Tibial artery (tissue), 4 donors: ENCODE data around the gene CD8B.
"Not testable (repeated sequence)": the region's sequence is repeated elsewhere in the genome, so short reads cannot be mapped to it uniquely, and the experiment has no call there.

Experiments
- DNase-seq, 2 donors: peaks; one replicate each; pipeline ENCODE4 v3.0.0-alpha.2; 2019
- H3K27ac ChIP-seq, 2 donors: fragments of 200-600 bp; sonication (generic) in 1 of 2; 1 replicate in 1 of 2; 2 replicates in 1 of 2; pipeline ENCODE4 v1.5.1; 2018 to 2019; ENCODE audit warnings: mild to moderate bottlenecking in 1 of 2
- H3K27me3 ChIP-seq, 2 donors: fragments of 200-600 bp; sonication (generic) in 1 of 2; one replicate each; pipeline versions ENCODE4 v1.5.1 to v1.6.0; 2016 to 2019
- H3K36me3 ChIP-seq, 3 donors: fragments of 200-600 bp; sonication (generic) in 2 of 3; one replicate each; pipeline ENCODE4 v1.5.1; 2016 to 2019; ENCODE audit warnings: mild to moderate bottlenecking in 2 of 3
- H3K4me1 ChIP-seq, 4 donors: fragments of 200-600 bp; sonication (generic) in 2 of 4; 1 replicate in 3 of 4; 2 replicates in 1 of 4; pipeline ENCODE4 v1.5.1; 2016 to 2019
- H3K4me3 ChIP-seq, 2 donors: fragments of 200-600 bp; sonication (generic) in 1 of 2; 1 replicate in 1 of 2; 2 replicates in 1 of 2; pipeline ENCODE4 v1.5.1; 2018 to 2019; ENCODE audit warnings: mild to moderate bottlenecking in 2 of 2
- H3K9me3 ChIP-seq, 3 donors: fragments of 200-600 bp; sonication (generic) in 1 of 3; one replicate each; pipeline ENCODE4 v1.5.1; 2016 to 2019
- intact Hi-C: fragments of 100-400 bp; cut with DNase I; formaldehyde crosslinking; loops from one replicate; pipeline ENCODE4 v1.15.0; 2023; ENCODE audit warnings: low total_unique reads

The CD8B gene

GRCh38 chr2:86861628-86862379, at the start of gene CD8B:
Gene CD8B (minus strand): TSS chr2:86861886. CDS start chr2:86861865, 21 bp downstream.
- H3K36me3 ChIP-seq, H3K4me3 ChIP-seq, H3K9me3 ChIP-seq, H3K27ac ChIP-seq, H3K27me3 ChIP-seq, H3K4me1 ChIP-seq, DNase-seq, intact Hi-C loops: not testable (repeated sequence)

GRCh38 chr2:86905868-86906267, 44.2 kb upstream of the CD8B start:
- intact Hi-C loops, H3K36me3 ChIP-seq, H3K27ac ChIP-seq, H3K4me3 ChIP-seq, H3K4me1 ChIP-seq, H3K27me3 ChIP-seq, DNase-seq, H3K9me3 ChIP-seq: not testable (repeated sequence)

- DNase-seq, H3K4me1 ChIP-seq, H3K27me3 ChIP-seq, H3K36me3 ChIP-seq, H3K27ac ChIP-seq, H3K4me3 ChIP-seq, H3K9me3 ChIP-seq, intact Hi-C loops: not testable (repeated sequence)
These were observed 39.0 kb upstream of the CD8B start for GRCh38 chr2:86900687-86901086.

DNA sequence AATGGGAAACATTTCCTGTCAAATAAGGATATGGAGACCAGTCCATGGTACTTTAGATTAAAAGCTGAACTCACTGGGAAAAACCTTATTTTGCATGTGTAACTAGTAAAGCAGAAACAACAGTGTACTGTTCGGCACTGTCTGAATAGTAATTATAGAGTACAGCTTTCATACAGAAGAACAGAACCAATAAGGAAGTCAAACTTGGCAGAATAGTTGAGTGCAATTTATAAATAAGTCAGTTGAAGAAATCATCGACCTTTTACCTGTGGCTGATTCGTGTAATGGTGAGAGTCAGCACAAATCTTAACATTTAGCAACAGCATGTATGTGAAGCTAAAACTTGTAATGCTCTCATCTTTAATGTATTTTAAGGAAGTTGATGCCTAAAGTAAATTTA, 24.3 kb upstream of the CD8B start:
- H3K9me3 ChIP-seq, H3K36me3 ChIP-seq, H3K27me3 ChIP-seq, H3K27ac ChIP-seq, DNase-seq, H3K4me3 ChIP-seq, H3K4me1 ChIP-seq, intact Hi-C loops: not testable (repeated sequence)

GRCh38 chr2:86882865-86883264, 21.2 kb upstream of the CD8B start:
- H3K27ac ChIP-seq, DNase-seq, H3K4me1 ChIP-seq, H3K9me3 ChIP-seq, H3K4me3 ChIP-seq, intact Hi-C loops, H3K27me3 ChIP-seq, H3K36me3 ChIP-seq: not testable (repeated sequence)

GRCh38 chr2:86882118-86882665, 20.5 kb upstream of the CD8B start:
- H3K4me1 ChIP-seq, H3K27me3 ChIP-seq, H3K9me3 ChIP-seq, H3K27ac ChIP-seq, H3K36me3 ChIP-seq, intact Hi-C loops, DNase-seq, H3K4me3 ChIP-seq: not testable (repeated sequence)

- H3K4me3 ChIP-seq, H3K4me1 ChIP-seq, H3K36me3 ChIP-seq, H3K27me3 ChIP-seq, intact Hi-C loops, DNase-seq, H3K9me3 ChIP-seq, H3K27ac ChIP-seq: not testable (repeated sequence)
These were observed 17.3 kb upstream of the CD8B start for GRCh38 chr2:86878986-86879385.

DNA sequence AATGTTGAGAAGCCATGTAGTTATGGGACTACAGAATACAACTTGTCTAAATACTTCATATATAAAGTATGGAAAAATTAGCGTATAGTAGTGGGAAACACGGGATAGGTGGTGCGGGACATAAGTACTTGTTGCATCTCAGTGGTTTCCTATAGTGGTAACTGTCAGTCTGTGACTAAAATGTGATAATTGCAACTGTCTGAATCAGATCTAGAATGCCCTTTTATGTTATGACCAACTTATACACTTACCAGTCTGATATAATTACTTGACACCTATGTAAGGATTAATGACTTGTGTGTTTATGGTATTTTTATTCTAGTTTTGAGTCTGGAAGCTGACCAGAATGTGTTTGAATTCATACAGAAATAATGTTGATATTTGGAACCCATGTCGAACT, 9.3 kb upstream of the CD8B start:
- intact Hi-C loops: not testable (repeated sequence)

DNA sequence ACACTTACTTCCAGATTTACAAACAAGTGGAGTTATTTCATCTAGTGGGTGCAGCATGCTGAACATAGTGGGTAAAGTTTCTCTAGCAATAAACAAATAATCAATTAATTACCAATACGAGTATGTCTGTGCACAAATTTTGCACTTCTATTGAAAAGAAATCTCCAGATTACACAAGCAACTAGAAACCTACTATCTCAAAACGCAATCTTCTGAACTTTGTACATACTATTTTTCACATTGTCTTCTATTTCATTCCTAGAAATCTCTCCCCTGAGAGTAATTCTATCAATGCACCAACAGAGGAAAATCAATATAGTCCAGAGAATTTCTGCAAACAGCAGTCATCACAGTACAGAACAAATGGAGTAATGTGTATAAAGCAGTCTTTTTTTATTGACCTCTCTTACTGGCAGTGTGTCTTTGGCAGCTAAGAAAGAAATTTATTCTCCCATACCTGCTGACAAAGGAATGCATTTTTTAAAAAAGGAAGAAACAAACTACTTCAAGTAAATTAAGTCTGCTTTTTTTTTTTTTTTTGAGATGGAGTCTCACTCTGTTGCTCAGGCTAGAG, 7.3 kb upstream of the CD8B start:
- H3K4me1 ChIP-seq, H3K4me3 ChIP-seq, DNase-seq, H3K27me3 ChIP-seq, H3K9me3 ChIP-seq, H3K27ac ChIP-seq, H3K36me3 ChIP-seq, intact Hi-C loops: not testable (repeated sequence)

More for the DNA sequence above, 9.3 kb upstream of the CD8B start:
- H3K9me3 ChIP-seq, H3K4me3 ChIP-seq, DNase-seq, H3K27me3 ChIP-seq, H3K27ac ChIP-seq, H3K4me1 ChIP-seq, H3K36me3 ChIP-seq: not testable (repeated sequence)

DNA sequence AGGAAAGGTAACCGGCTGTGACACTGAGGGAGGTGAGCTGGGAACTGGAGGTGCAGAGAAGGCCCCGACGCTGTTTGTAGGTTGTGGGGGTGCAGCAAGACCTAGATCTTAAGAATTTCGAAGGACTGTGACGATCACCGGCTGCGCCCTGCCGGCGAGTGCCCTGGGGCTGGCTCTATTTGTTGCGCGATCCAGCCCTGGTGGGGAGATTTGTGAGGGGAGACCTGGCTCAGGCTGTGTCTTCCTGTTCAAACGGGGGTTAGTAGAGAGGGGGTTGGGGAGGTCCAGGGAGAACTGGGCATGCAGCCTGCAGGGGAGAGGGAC, 656 bp upstream of the CD8B start:
- H3K27ac ChIP-seq, H3K4me1 ChIP-seq, DNase-seq, H3K9me3 ChIP-seq, H3K4me3 ChIP-seq, intact Hi-C loops, H3K36me3 ChIP-seq, H3K27me3 ChIP-seq: not testable (repeated sequence)

DNA sequence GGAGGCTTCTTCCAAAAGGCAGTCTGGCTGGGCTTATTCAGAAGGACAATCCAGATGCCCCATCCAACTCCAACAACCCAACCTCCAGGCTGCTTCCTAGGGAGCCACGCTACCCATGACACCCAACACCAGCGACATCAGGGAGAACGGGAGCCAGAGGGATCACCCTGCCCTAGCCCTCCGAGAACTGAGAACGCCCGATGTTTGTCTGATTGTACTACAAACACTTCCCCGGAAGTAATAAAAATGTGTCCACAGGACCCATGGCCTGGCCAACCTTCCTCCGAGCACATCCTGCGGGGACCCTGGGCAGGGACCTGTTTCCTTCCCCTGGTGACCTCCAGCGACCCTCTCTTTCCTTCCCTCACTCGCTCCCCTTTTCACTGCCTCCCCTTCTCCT, 511 bp downstream of the CD8B start:
- H3K4me3 ChIP-seq, intact Hi-C loops: not testable (repeated sequence)

GRCh38 chr2:86860573-86860972, 1.1 kb downstream of the CD8B start:
- H3K36me3 ChIP-seq, H3K4me1 ChIP-seq, H3K9me3 ChIP-seq, DNase-seq, intact Hi-C loops, H3K27me3 ChIP-seq, H3K27ac ChIP-seq, H3K4me3 ChIP-seq: not testable (repeated sequence)

More for the DNA sequence above, 511 bp downstream of the CD8B start:
- H3K27ac ChIP-seq, H3K27me3 ChIP-seq, H3K4me1 ChIP-seq, DNase-seq, H3K36me3 ChIP-seq, H3K9me3 ChIP-seq: not testable (repeated sequence)

DNA sequence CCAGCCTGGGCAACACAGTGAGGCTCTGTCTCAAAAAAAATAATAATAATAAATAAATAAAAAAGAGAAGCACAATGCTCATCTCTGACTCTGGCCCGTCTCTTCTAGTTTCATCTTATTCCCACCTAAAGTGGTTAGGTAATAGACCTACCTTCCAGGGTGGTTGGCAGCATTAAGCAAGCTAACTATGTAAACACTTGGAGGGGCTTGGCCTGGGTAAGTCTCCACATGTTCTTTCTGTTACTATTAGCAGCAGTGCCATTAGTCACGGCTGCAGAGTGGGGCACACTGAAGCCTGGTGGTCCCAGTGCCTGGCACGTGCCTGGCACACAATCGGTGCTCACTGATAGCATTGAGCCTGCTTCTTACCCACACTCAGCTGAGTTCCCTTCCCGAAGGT, 4.0 kb downstream of the CD8B start:
- H3K27me3 ChIP-seq, H3K9me3 ChIP-seq, intact Hi-C loops, H3K4me3 ChIP-seq, H3K4me1 ChIP-seq, DNase-seq, H3K27ac ChIP-seq, H3K36me3 ChIP-seq: not testable (repeated sequence)

DNA sequence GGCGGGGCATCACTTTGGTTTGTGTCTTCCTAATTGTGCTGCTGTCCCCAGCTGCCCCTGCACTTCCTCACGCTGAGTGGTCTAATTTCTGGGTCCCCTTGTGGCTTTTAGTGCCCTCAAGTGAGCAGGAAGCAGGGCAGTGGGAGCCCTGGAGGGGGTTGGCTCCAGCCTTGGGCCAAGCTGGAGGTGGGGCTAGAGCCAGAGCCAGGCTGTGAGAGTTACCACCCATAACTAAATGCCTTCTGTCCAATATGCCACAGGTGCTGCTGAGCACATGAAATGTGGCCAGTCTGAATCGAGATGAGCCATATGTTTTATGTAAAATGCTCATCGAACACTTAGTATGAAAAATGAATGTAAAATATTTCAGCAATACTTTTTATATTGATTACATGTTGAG, 5.2 kb downstream of the CD8B start:
- intact Hi-C loops, H3K4me3 ChIP-seq, H3K9me3 ChIP-seq, DNase-seq, H3K27me3 ChIP-seq, H3K4me1 ChIP-seq, H3K27ac ChIP-seq, H3K36me3 ChIP-seq: not testable (repeated sequence)

DNA sequence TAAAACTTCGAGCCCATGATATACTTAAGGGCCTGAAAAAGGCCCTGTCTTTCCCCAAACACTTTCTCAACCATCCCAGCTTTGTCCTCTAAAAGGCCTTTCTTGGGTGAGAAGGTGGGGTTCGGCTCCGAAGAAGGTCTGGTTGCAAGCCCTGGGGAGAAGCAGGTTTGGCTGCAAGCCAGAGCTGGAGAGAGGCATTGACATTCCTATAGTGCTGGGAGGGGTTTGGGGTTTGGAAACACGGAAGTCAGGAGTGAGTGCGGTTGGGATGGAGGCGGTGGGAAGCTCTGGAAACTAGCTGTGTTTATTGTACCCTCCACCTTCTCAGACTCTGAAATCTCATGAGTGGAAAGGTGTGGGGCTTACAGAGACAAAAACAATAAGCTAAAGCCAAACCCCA, 5.7 kb downstream of the CD8B start:
- DNase-seq, intact Hi-C loops, H3K4me1 ChIP-seq, H3K27me3 ChIP-seq, H3K36me3 ChIP-seq, H3K9me3 ChIP-seq, H3K4me3 ChIP-seq, H3K27ac ChIP-seq: not testable (repeated sequence)
